Sigmoid colon (tissue), 3 donors: ENCODE measurements around the gene ADAM10.

ENCODE experiments used
- CTCF ChIP-seq, 4 experiments: fragments of 450-650 bp in 3 of 4; fragments of 200-600 bp in 1 of 4; IDR thresholded peaks; one replicate each; pipeline ENCODE4 v1.5.1; 2016 to 2019; ENCODE audit warnings: antibody characterized with exemption in 4 of 4, mild to moderate bottlenecking in 3 of 4, moderate library complexity in 2 of 4
- POLR2A ChIP-seq, 2 donors: fragments of 450-650 bp; IDR thresholded peaks; one replicate each; pipeline ENCODE4 v1.6.1; 2016; ENCODE audit warnings: antibody characterized with exemption in 2 of 2, mild to moderate bottlenecking in 2 of 2, moderate library complexity in 2 of 2

GRCh38 chr15:58573270-58573669 lies 176.2 kb downstream of the ADAM10 start:
- no peak for TF ChIP-seq CTCF (IDR thresholded peaks at IDR 0.05)
- no peak for TF ChIP-seq POLR2A (IDR thresholded peaks at IDR 0.05)
